ENCODE measurements around the gene MOCOS. TPM values are rescaled to one million over a fixed set of nuclear protein-coding genes. Genes with fewer than 3 reads are reported as not detected.

The MOCOS gene
- total RNA-seq, 2 donors from 2014 or later, result 0.30 TPM; not detected in 1

- DNase-seq (no peak), ATAC-seq (no peak)
- H3K27ac Mint-ChIP-seq, result no peak overlapping the region
- peaks cover 93% of the 10 kb centered on the region for H3K27me3 Mint-ChIP-seq
- peaks cover 8% of the 10 kb centered on the region for H3K4me1 Mint-ChIP-seq
- no peak overlapping the region for H3K4me3 Mint-ChIP-seq
- peaks cover 3% of the 10 kb centered on the region for H3K36me3 Mint-ChIP-seq (ENCODE audit: low read depth)
- no peaks in the 10 kb centered on the region for H3K9me3 ChIP-seq (ENCODE audit: control insufficient read depth, low read length, poor library complexity, severe bottlenecking)
Observed at GRCh38 chr18:36309436-36310391, 122.4 kb downstream of the MOCOS start.

GRCh38 chr18:36311026-36311570, 123.8 kb downstream of the MOCOS start:
- no peak for DNase-seq
- no peak for ATAC-seq
- H3K27me3 Mint-ChIP-seq, result peaks cover 79% of the 10 kb centered on the region
- no peaks in the 10 kb centered on the region for H3K9me3 ChIP-seq (ENCODE audit: control insufficient read depth, low read length, poor library complexity, severe bottlenecking)
- H3K27ac Mint-ChIP-seq, result no peak overlapping the region
- H3K36me3 Mint-ChIP-seq (ENCODE audit: low read depth), result peaks cover 3% of the 10 kb centered on the region
- no peak overlapping the region for H3K4me3 Mint-ChIP-seq
- H3K4me1 Mint-ChIP-seq, result peaks cover 5% of the 10 kb centered on the region

- no peak for ATAC-seq
- H3K9me3 ChIP-seq (ENCODE audit: control insufficient read depth, low read length, poor library complexity, severe bottlenecking), result no peaks in the 10 kb centered on the region
- H3K4me3 Mint-ChIP-seq, result no peak overlapping the region
- peaks cover 64% of the 10 kb centered on the region for H3K27me3 Mint-ChIP-seq
- no peak for DNase-seq
- H3K4me1 Mint-ChIP-seq, result peaks cover 3% of the 10 kb centered on the region
- no peak overlapping the region for H3K27ac Mint-ChIP-seq
- peaks cover 3% of the 10 kb centered on the region for H3K36me3 Mint-ChIP-seq (ENCODE audit: low read depth)
Observed at GRCh38 chr18:36312806-36313395, 125.6 kb downstream of the MOCOS start.

- H3K4me3 Mint-ChIP-seq, result no peak overlapping the region
- H3K4me1 Mint-ChIP-seq, result peaks cover 3% of the 10 kb centered on the region
- DNase-seq (no peak), ATAC-seq (no peak)
- no peaks in the 10 kb centered on the region for H3K9me3 ChIP-seq (ENCODE audit: control insufficient read depth, low read length, poor library complexity, severe bottlenecking)
- peaks cover 54% of the 10 kb centered on the region for H3K27me3 Mint-ChIP-seq
- H3K27ac Mint-ChIP-seq, result no peak overlapping the region
- peaks cover 3% of the 10 kb centered on the region for H3K36me3 Mint-ChIP-seq (ENCODE audit: low read depth)
Observed at GRCh38 chr18:36314098-36314497, 126.8 kb downstream of the MOCOS start.

GRCh38 chr18:36314754-36315153, 127.5 kb downstream of the MOCOS start:
- Mint-ChIP-seq H3K4me3 (no peak overlapping the region), H3K27ac (no peak overlapping the region), H3K27me3 (peaks cover 50% of the 10 kb centered on the region), H3K36me3 (ENCODE audit: low read depth) (peaks cover 3% of the 10 kb centered on the region), H3K4me1 (peaks cover 3% of the 10 kb centered on the region)
- DNase-seq, result no peak
- ATAC-seq, result no peak
- H3K9me3 ChIP-seq (ENCODE audit: control insufficient read depth, low read length, poor library complexity, severe bottlenecking), result no peaks in the 10 kb centered on the region

GRCh38 chr18:36315736-36316135, 128.4 kb downstream of the MOCOS start:
- Mint-ChIP-seq H3K27ac (no peak overlapping the region), H3K4me1 (peaks cover 3% of the 10 kb centered on the region), H3K4me3 (no peak overlapping the region), H3K36me3 (ENCODE audit: low read depth) (peaks cover 2% of the 10 kb centered on the region), H3K27me3 (peaks cover 42% of the 10 kb centered on the region)
- ATAC-seq, result no peak
- no peak for DNase-seq
- H3K9me3 ChIP-seq (ENCODE audit: control insufficient read depth, low read length, poor library complexity, severe bottlenecking), result no peaks in the 10 kb centered on the region

GRCh38 chr18:36316246-36316645, 128.9 kb downstream of the MOCOS start:
- no peak overlapping the region for H3K4me3 Mint-ChIP-seq
- no peak overlapping the region for H3K27ac Mint-ChIP-seq
- no peaks in the 10 kb centered on the region for H3K9me3 ChIP-seq (ENCODE audit: control insufficient read depth, low read length, poor library complexity, severe bottlenecking)
- H3K27me3 Mint-ChIP-seq, result peaks cover 41% of the 10 kb centered on the region
- peaks cover 3% of the 10 kb centered on the region for H3K4me1 Mint-ChIP-seq
- ATAC-seq (no peak), DNase-seq (no peak)
- H3K36me3 Mint-ChIP-seq (ENCODE audit: low read depth), result no peaks in the 10 kb centered on the region

Other genes with a start within 250 kb of the MOCOS start
- 10 to 100 TPM; 14.9 to 20.5 TPM for gene RPRD1A, start 119.9 kb upstream of the MOCOS start, total RNA-seq
- gene SLC39A6, start 58.2 kb upstream of the MOCOS start, total RNA-seq, result 10 to 100 TPM; 14.4 to 16.3 TPM
- gene ELP2, start 57.6 kb upstream of the MOCOS start, total RNA-seq, result 100 to 1,000 TPM; 147 to 152 TPM
- not detected for gene FHOD3, start 110.2 kb downstream of the MOCOS start, total RNA-seq

All from T-helper 17 cell (primary cell).